Natural killer cell treated with Interleukin-12 subunit alpha and Interleukin-12 subunit beta and Interleukin-15 and Interleukin-18, amount 100 ng/mL, for 72 hours (primary cell): ENCODE data around the gene GOLGA6A. TPM values are rescaled to one million over a fixed set of nuclear protein-coding genes. Genes with fewer than 3 reads are reported as not detected.

Experiments used
- ATAC-seq, 2 donors: fragments of 150-1000 bp; cut with Tn5 transposase in 1 of 2; sonication (Bioruptor Pico), chemical (Tn5 transposase) in 1 of 2; 2 replicates each; pipeline ENCODE4 v1.10.0; 2021
- DNase-seq: peaks from one replicate; pipeline ENCODE4 v3.0.0; 2022; ENCODE audit warnings: low spot score
- H3K27ac Mint-ChIP-seq, 2 donors: 1 replicate in 1 of 2; 2 replicates in 1 of 2; pipeline ENCODE4 v1.8.0; 2022; ENCODE audit warnings: mixed read lengths in 2 of 2, mild to moderate bottlenecking in 1 of 2, moderate library complexity in 1 of 2
- H3K27me3 Mint-ChIP-seq, 2 donors: 1 replicate in 1 of 2; 2 replicates in 1 of 2; pipeline ENCODE4 v1.8.0; 2022; ENCODE audit warnings: mixed read lengths in 2 of 2
- H3K36me3 Mint-ChIP-seq: one replicate; pipeline ENCODE4 v1.8.0; 2022; ENCODE audit warnings: mixed read lengths
- H3K4me1 Mint-ChIP-seq, 2 donors: 1 replicate in 1 of 2; 2 replicates in 1 of 2; pipeline ENCODE4 v1.8.0; 2022; ENCODE audit warnings: low read depth in 2 of 2, mixed read lengths in 2 of 2, mild to moderate bottlenecking in 1 of 2
- H3K4me3 Mint-ChIP-seq: one replicate; pipeline ENCODE4 v1.8.0; 2022; ENCODE audit warnings: mixed read lengths
- H3K9me3 Mint-ChIP-seq: 2 replicates; pipeline ENCODE4 v1.8.0; 2022; ENCODE audit warnings: mixed read lengths
- total RNA-seq, 2 donors: library from RNA; stranded (reverse); gene quantifications; one replicate each; pipeline ENCODE4 v1.2.3, GENCODE V29; 2022

Gene GOLGA6A
- total RNA-seq, 2 donors from 2014 or later = not detected

GRCh38 chr15:74040109-74040850, 42.1 kb downstream of the GOLGA6A start:
- H3K4me3 Mint-ChIP-seq = no peak overlapping the region
- peaks cover 0 to 11% of the 10 kb centered on the region in 2 donors for H3K4me1 Mint-ChIP-seq
- ATAC-seq (no peak), DNase-seq (no peak)
- no peaks in the 10 kb centered on the region for H3K27me3 Mint-ChIP-seq
- H3K27ac Mint-ChIP-seq = no peak overlapping the region
- no peaks in the 10 kb centered on the region for H3K9me3 Mint-ChIP-seq
- H3K36me3 Mint-ChIP-seq = peaks cover 4% of the 10 kb centered on the region

GRCh38 chr15:74039656-74040010, 42.7 kb downstream of the GOLGA6A start:
- ATAC-seq (no peak), DNase-seq (no peak)
- Mint-ChIP-seq H3K27me3 (no peaks in the 10 kb centered on the region), H3K9me3 (no peaks in the 10 kb centered on the region), H3K4me1 (peaks cover 0 to 11% of the 10 kb centered on the region in 2 donors), H3K27ac (no peak overlapping the region), H3K36me3 (peaks cover 4% of the 10 kb centered on the region), H3K4me3 (no peak overlapping the region)

- ATAC-seq = no peak
- Mint-ChIP-seq H3K27ac (peak overlapping the region in 1 of 2 donors; percentile 67), H3K9me3 (no peaks in the 10 kb centered on the region), H3K27me3 (no peaks in the 10 kb centered on the region), H3K4me3 (no peak overlapping the region), H3K4me1 (peaks cover 0 to 11% of the 10 kb centered on the region in 2 donors), H3K36me3 (peaks cover 4% of the 10 kb centered on the region)
- no peak for DNase-seq
Observed at GRCh38 chr15:74038707-74039655, 43.4 kb downstream of the GOLGA6A start.

- peak in 1 of 2 donors; percentile 3 for ATAC-seq
- Mint-ChIP-seq H3K4me1 (peaks cover 0 to 11% of the 10 kb centered on the region in 2 donors), H3K36me3 (peaks cover 4% of the 10 kb centered on the region), H3K9me3 (no peaks in the 10 kb centered on the region), H3K4me3 (no peak overlapping the region), H3K27ac (peak overlapping the region in 1 of 2 donors; percentile 38), H3K27me3 (no peaks in the 10 kb centered on the region)
- no peak for DNase-seq
Observed at GRCh38 chr15:74037171-74038117, 44.9 kb downstream of the GOLGA6A start.

DNA sequence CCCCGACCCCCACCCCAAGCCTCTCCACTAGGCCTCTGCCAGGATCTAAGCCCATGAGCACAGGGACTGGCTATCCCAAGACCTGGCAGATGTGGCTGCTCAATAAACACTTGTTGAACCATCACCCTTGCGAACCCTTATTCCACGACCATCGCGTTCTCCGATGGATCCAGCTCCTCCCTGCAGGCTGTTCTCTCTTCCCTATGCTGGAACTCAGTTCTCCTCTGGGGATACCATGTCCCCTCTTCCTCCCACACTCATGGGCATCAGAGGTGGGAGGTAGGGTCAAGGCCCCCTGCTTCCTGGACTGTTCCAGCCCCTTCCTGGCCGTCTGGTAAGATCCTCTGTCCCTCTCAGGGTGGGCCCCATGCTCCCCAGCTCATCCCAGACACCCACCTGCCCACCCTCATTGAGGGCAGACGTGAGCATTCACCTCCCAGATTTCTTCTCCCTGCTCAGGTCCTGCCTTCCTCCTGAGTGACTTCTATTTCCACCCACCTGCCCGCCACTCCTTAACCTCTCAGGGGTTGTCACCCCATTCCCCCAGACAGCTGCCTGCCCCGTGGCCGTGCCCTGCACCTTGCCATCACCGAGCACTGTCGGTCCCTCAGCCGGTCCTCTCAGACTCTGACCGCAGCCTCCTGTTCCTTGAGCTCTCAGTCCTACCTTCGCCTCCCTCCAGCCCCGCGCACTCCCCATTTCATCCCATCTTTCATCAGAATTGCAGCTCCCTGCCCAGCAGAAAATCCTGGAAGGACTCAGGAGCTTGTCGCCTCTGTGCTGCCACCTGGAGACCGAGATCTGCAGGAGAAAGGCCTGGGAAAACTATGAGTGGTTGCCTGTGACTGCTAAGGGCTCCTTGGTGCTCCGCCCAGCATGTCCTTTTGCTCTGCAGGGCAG, 45.8 kb downstream of the GOLGA6A start:
- H3K36me3 Mint-ChIP-seq = peaks cover 4% of the 10 kb centered on the region

DNA sequence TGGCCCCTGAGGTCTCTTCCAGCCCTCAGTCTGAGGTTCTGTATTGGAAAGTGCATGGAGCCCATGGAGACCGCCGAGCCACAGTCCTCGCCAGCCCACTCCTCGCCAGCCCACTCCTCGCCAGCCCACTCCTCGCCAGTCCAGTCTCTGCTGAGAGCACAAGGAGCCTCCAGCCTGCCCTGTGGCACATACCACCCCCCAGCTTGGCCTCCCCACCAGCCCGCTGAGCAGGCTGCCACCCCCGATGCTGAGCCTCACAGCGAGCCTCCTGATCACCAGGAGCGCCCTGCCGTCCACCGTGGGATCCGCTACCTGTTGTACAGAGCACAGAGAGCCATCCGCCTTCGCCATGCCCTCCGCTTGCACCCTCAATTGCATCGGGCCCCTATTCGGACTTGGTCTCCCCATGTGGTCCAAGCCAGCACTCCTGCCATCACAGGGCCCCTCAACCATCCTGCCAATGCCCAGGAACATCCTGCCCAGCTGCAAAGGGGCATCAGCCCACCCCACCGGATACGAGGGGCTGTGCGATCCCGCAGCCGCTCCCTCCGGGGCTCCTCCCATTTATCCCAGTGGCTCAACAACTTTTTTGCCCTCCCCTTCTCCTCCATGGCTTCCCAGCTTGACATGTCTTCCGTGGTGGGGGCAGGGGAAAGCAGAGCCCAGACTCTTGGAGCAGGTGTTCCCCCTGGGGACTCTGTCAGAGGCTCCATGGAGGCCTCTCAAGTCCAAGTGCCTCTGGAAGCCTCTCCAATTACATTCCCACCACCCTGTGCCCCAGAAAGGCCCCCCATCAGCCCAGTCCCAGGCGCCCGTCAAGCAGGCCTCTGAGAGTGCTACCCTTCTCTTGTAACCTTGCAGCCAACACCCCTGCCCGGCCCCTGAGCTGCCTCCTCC, 47.0 kb downstream of the GOLGA6A start:
- Mint-ChIP-seq H3K4me1 (peaks cover 0 to 8% of the 10 kb centered on the region in 2 donors), H3K9me3 (no peaks in the 10 kb centered on the region), H3K36me3 (peaks cover 4% of the 10 kb centered on the region), H3K4me3 (no peak overlapping the region), H3K27ac (no peak overlapping the region), H3K27me3 (no peaks in the 10 kb centered on the region)
- no peak for DNase-seq
- no peak for ATAC-seq

More for the DNA sequence above, 45.8 kb downstream of the GOLGA6A start:
- Mint-ChIP-seq H3K9me3 (no peaks in the 10 kb centered on the region), H3K27me3 (no peaks in the 10 kb centered on the region), H3K4me3 (no peak overlapping the region), H3K4me1 (peaks cover 0 to 11% of the 10 kb centered on the region in 2 donors), H3K27ac (no peak overlapping the region)
- no peak for ATAC-seq
- DNase-seq = no peak

- Mint-ChIP-seq H3K4me3 (no peak overlapping the region), H3K9me3 (no peaks in the 10 kb centered on the region), H3K27ac (no peak overlapping the region), H3K27me3 (no peaks in the 10 kb centered on the region), H3K36me3 (peaks cover 4% of the 10 kb centered on the region), H3K4me1 (peaks cover 0 to 8% of the 10 kb centered on the region in 2 donors)
- DNase-seq = no peak
- no peak for ATAC-seq
Observed at GRCh38 chr15:74034206-74034755, 48.1 kb downstream of the GOLGA6A start.

DNA sequence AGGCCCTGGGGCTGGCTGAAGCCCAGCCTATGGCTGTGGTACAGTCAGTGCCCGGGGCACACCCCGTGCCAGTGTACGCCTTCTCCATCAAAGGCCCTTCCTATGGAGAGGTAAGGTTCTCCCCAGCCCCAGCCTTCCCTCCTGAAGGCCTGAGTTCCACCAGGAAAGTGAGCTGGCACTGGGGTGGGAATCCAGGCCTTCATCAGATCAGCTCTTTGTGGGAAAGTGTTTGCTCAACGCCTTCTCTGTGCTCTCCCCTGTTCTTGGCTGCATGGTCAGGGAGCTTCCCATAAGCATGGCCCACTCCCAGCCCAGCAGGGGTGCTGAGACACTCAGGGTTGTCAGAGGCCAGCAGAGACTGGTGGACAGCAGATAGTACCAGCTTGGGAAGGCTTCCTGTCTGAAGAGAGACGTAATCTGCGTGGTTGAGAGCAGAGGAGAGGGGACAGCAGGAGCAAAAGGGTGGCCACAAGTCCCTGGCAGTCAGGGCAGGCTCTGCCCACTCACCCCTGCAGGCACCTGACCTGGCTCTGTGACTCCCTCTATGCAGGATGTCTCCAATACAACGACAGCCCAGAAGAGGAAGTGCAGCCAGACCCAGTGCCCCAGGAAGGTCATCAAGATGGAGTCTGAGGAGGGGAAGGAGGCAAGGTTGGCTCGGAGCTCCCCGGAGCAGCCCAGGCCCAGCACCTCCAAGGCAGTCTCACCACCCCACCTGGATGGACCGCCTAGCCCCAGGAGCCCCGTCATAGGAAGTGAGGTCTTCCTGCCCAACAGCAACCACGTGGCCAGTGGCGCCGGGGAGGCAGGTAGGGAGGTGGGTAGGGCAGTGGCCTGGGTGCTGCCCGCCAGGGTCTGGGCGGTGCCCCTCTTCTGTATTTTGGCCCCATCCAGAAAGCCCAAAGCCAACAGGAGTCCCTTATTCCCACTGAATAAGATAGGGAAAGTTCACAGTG, 49.5 kb downstream of the GOLGA6A start:
- Mint-ChIP-seq H3K36me3 (peaks cover 4% of the 10 kb centered on the region), H3K9me3 (no peaks in the 10 kb centered on the region), H3K27ac (no peak overlapping the region), H3K4me1 (peaks cover 0 to 7% of the 10 kb centered on the region in 2 donors), H3K4me3 (no peak overlapping the region), H3K27me3 (no peaks in the 10 kb centered on the region)
- ATAC-seq (no peak), DNase-seq (no peak)

GRCh38 chr15:74032046-74032445, 50.3 kb downstream of the GOLGA6A start:
- no peak for DNase-seq
- Mint-ChIP-seq H3K36me3 (no peaks in the 10 kb centered on the region), H3K4me1 (peaks cover 0 to 3% of the 10 kb centered on the region in 2 donors), H3K4me3 (no peak overlapping the region), H3K9me3 (no peaks in the 10 kb centered on the region), H3K27ac (no peak overlapping the region), H3K27me3 (no peaks in the 10 kb centered on the region)
- no peak for ATAC-seq

DNA sequence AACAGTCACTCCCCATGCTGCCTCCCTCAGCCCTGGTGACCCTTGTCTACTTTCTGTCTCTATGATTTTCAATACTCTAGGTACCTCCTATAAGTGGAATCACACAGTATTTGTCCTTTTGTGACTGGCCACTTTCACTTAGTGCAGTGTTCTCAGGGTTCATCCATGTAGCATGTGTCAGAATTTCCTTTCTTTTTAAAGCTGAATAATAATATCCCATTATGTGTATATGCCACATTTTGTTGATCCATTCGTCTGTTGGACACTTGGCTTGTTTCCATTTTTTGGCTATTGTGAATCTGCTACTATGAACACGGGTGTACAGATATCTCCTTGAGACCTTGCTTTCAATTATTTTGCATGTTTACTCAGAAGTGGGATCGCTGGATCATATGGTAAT, 53.7 kb downstream of the GOLGA6A start:
- Mint-ChIP-seq H3K9me3 (no peaks in the 10 kb centered on the region), H3K36me3 (peaks cover 6% of the 10 kb centered on the region), H3K4me3 (no peak overlapping the region), H3K27me3 (no peaks in the 10 kb centered on the region), H3K4me1 (no peaks in the 10 kb centered on the region), H3K27ac (no peak overlapping the region)
- ATAC-seq (no peak), DNase-seq (no peak)

DNA sequence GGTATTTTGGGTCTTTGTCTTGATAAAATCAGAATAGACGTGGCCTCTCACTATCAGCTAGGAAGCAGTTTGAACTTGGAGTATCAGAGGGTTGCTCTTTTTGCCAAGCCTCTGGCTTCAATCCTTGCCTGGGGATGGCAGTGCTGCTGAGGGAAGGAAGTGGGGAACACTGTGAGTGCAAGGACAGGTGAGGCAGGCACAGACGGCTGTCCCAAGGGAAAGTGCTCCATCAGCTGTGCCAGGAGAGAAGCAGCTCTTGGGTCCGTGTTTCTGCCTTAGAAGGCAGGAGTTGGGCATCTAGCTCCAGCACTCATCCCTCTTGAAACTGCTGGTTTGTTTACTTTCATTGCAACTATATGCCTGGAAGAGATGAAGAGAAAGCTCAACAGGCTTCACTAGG, 54.7 kb downstream of the GOLGA6A start:
- Mint-ChIP-seq H3K9me3 (no peaks in the 10 kb centered on the region), H3K4me1 (peaks cover under 1 to 4% of the 10 kb centered on the region in 2 donors), H3K27ac (no peak overlapping the region), H3K4me3 (no peak overlapping the region), H3K36me3 (peaks cover 7% of the 10 kb centered on the region), H3K27me3 (no peaks in the 10 kb centered on the region)
- ATAC-seq = no peak
- no peak for DNase-seq
